Superior temporal gyrus (tissue), 1 donor: Measurements from ENCODE around the gene TRIP12.
"Not testable (repeated sequence)": the region's sequence is repeated elsewhere in the genome, so short reads cannot be mapped to it uniquely, and the experiment has no call there.

ENCODE experiments used
- DNase-seq: peaks from one replicate; pipeline ENCODE4 v3.0.0-alpha.2; 2016; ENCODE audit errors: extremely low spot score

TRIP12 gene

DNA sequence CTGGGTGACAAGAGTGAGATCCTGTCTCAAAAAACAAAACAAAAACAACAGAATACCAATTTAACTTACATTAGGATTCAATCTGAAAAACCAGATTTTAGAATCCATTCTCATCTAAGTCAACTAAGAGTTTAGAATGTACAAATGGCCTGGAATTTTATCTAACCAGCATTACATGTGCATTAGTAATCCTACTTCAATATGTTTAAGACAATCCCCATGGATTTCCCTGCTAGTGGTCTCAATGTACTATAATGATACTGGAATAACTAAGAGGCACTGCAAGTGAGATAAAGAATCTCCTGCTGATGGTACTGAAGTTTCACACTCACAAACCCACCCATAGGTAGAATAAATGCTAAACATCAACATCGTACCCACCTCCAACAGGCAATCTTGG lies 153.6 kb downstream of the TRIP12 start:
- DNase-seq = no peak

GRCh38 chr2:229765721-229766120 lies 156.1 kb downstream of the TRIP12 start:
- no peak for DNase-seq

GRCh38 chr2:229761663-229762062 lies 160.1 kb downstream of the TRIP12 start:
- no peak for DNase-seq

GRCh38 chr2:229757462-229757861 lies 164.3 kb downstream of the TRIP12 start:
- DNase-seq = not testable (repeated sequence)

- no peak for DNase-seq
These were observed 168.7 kb downstream of the TRIP12 start for GRCh38 chr2:229752970-229753729.

DNA sequence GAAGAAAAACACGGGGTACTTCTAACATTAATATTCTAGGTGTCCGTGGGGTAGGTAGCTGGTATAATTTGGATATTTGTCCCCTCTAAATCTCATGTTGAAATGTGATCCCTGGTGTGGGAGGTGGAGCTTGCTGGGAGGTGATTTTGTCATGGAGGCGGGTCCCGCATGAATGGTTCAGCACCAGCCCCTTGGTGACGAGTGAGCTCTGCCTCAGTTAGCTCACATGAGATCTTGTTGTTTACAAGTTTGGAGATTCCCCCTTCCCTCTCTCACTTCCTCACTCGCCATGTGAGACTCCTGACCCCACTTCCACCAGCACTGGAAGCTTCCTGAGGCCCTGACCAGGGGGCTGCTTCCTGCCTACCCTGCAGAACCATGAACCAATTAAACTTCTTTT lies 172.0 kb downstream of the TRIP12 start:
- DNase-seq = no peak

DNA sequence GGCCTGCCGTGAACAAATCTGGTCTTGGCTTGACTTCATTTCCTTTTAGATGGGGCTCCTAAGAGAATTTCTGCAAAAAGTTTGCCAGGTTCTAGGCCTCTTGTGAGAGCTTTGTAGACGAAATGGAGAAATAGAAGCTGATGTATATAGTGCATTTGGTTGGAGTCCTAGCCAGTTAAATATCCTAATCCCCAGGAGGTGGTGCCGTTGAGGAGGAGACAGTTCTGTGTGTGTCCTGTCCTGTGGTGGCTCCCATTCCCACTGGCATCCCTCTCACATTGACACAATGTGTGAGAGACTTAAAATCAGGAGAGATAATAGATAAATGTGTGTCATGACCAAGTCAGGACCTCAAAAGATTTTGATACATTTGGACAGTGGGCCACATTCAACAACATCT lies 172.9 kb downstream of the TRIP12 start:
- no peak for DNase-seq

DNA sequence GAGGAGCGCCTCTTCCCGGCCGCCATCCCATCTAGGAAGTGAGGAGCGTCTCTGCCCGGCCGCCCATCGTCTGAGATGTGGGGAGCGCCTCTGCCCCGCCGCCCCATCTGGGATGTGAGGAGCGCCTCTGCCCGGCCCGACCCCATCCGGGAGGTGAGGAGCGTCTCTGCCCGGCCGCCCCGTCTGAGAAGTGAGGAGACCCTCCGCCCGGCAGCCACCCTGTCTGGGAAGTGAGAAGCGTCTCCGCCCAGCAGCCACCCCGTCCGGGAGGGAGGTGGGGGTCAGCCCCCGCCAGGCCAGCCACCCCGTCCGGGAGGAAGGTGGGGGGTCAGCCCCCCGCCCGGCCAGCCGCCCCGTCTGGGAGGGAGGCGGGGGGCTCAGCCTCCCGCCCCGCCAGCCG lies 179.1 kb downstream of the TRIP12 start:
- not testable (repeated sequence) for DNase-seq

DNA sequence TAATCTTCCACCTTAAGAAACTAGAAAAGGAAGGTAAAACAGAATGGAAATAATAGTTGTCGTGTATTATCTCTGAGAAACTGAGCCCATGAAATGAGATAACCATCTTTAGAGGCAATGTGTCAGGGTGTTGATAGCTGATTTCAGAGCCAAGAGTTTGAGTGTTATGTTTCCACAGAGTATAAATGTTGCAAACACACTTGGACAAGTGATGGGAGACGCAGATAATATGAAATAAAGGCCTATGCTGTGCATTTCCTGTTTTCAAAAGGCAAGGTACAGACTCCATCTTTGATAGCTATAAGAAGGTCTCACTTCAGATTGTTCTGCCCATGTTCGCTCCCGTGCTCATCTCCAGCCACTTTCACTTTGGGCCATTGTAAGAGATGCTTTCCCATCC lies 181.5 kb downstream of the TRIP12 start:
- DNase-seq = no peak

DNA sequence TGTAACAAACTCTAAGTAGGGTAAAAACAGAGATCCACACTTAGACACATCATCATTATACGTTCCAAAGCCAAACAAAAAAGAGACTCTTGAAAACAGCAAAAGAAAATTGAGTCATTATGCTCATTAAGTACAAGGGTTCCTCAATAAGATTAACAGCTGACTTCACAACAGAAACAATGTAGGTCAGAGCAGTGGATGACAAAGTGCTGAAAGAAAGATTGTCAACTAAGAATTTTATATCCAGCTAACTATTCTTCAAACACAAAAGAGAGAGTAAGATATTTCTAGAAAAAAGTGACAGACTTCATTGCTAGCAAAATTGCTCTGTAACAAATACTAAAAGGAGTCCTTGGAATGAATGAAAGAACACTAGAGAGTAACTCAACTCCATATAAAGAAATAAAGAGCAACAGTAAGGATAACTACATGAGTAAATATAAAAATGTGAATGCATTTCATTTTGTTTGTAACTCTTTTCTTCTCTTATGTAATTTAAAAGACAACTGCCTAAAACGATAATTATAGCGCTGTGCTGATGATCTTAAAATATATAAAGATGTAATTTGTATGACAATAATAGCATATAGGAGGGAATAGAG lies 183.7 kb downstream of the TRIP12 start:
- no peak for DNase-seq

GRCh38 chr2:229734410-229734809 lies 187.4 kb downstream of the TRIP12 start:
- no peak for DNase-seq

DNA sequence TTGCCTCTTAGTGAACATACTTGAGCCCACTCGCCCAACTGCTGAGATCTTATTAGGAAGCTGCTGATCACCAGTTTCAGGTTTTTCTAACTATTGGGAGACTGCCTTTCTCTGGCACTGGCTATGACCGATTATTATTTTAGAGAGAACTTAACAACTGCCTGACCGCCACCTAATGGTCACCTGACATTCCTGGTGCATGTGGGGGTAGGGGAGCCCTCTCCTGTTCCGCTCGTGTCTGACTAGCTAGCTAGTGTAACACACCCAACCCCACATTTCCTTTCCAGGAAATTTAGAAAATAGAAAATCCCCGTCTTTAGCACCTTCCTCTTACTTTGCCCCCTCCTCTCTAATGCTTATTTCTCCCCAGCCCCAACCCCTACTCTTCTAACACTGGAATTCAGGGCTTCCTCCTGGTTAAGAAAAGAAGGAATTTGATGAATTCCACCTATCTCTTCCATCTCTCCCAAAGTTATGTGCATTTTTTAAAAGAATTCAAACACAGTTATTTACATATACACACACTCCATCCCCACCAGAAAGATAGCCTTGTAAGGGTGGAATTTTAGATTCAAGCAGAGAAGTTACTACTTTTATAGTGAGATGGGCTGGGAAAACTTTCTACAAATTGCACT lies 188.1 kb downstream of the TRIP12 start:
- no peak for DNase-seq

- no peak for DNase-seq
These were observed 188.9 kb downstream of the TRIP12 start for GRCh38 chr2:229732897-229733296.

DNA sequence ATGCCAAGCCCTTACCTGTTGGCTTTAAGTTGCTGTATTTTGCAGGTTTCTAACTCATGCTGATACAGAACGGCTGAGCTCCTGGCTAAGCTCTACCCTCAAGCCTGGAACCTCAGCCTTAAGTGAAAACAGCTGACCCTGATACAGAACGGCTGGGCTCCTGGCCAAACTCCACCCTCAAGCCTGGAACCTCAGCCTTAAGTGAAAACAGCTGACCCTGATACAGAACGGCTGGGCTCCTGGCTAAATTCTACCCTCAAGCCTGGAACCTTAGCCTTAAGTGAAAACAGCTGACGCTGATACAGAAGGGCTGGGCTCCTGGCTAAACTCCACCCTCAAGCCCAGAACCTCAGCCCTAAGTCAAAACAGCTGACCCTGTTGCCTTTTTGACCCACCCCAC lies 189.9 kb downstream of the TRIP12 start:
- no peak for DNase-seq

- no peak for DNase-seq
These were observed 190.4 kb downstream of the TRIP12 start for GRCh38 chr2:229731363-229731762.

- DNase-seq = no peak
These were observed 193.4 kb downstream of the TRIP12 start for GRCh38 chr2:229728370-229728769.

- DNase-seq = no peak
These were observed 195.2 kb downstream of the TRIP12 start for GRCh38 chr2:229726643-229727042.

DNA sequence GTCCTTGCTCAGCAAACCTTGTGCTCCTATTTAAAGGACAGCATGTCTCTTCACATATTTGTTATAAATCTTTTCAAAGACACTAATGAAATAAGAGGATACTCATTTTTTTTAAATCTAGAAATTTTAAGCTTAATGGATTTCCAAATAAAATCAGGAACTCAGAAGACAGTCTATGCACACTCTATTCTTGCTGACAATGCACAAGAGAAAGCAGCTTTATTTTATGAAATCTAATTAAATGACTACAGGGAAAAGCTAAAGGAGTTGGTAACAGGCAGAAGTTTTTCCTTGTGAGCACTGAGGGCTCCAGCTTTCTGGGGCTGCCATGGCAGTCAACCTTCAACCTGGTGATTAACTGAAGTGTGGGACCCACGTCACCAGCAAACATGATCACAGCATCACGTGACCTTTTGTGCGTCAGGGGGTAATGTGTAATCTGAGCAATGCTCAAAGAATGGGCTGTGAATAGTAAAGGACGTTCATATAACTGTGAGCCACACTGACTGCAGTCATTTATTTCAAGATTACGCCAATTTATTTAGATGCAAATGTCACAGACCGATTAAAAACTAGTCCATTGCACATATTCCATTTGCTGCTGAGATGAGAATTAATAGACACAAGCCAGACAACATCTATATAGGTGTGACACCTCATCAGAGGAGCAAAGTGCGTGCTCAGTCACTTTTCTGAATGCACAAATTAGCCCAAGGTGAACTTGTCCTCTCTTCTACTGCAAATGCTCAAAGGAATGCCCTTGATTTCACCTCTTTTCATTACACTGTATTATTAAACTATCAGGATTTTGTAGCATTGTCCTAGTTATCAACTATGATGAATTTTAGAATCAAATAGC lies 195.9 kb downstream of the TRIP12 start:
- no peak for DNase-seq

- DNase-seq = not testable (repeated sequence)
These were observed 198.6 kb downstream of the TRIP12 start for GRCh38 chr2:229723192-229723591.

DNA sequence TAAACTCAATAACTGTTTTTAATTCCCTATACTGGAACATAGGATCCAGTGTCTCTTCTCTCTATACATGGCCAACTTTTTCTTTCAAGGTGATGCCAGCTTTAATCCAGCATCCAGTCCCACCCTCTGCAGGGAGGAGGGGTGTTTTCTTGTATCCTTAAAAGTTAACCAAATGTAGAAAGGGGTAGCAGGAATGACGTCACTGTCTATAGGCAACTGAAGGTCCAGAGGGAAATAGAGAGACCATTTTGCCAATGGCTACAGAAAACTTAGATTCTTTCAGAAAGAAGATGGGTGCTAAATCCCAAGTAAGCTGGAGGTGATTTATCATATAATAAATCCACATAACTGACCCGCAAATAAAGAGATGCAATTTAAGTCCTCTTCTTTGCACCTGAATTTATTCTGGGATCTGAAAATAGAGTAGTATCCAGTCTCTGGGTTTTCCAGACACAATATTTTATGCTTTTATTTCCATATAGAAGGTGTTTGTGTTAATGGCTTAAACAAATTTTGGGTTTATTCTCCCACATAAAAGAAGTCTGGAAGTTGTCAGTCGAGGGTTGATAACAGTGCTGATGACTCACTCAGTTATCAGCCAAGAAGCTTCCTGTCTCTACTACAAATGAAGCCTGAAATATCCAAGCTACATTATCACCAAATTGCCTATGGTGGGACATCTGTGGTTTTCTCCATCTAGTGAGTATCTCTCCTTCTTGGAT lies 201.7 kb downstream of the TRIP12 start:
- DNase-seq = no peak

DNA sequence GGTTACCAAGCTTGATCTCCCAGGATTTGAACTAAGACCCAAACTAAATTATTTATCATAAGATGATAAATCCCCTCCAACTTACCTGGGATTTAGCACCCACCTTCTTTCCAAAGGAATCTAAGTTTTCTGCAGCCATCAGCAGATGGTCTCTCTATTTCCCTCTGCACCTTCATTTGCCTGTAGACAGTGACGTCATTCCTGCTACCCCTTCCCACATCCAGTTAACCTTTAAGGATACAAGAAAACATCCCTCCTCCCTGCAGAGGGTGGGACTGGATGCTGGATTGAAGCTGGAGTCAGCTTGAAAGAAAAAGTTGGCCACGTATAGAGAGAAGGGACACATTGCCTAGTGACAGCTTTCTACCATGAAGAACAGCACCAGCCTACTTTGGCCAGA lies 203.8 kb downstream of the TRIP12 start:
- DNase-seq = no peak
